Neural cell (in vitro differentiated cells): ENCODE measurements around the gene HS3ST3A1. TPM values are rescaled to one million over a fixed set of nuclear protein-coding genes. Genes with fewer than 3 reads are reported as not detected.

Experiments
- H2AFZ ChIP-seq: fragments of 200-600, 300-800 bp; sonication (generic), shearing (Covaris generic); 2 replicates; pipeline ENCODE4 v1.6.0; 2014; ENCODE audit warnings: low read depth, mild to moderate bottlenecking, antibody characterized with exemption, low read length, moderate library complexity
- H3F3A ChIP-seq: fragments of 200-600 bp; shearing (Covaris generic); 2 replicates; pipeline ENCODE4 v1.6.1; 2016; ENCODE audit warnings: mild to moderate bottlenecking, moderate library complexity, mixed read lengths, antibody characterized with exemption, low read length; ENCODE audit not compliant: insufficient read depth, poor library complexity, severe bottlenecking
- H3K27ac ChIP-seq: fragments of 200-600, 300-800 bp; sonication (generic), shearing (Covaris generic); 2 replicates; pipeline ENCODE4 v1.5.1; 2014; ENCODE audit warnings: mild to moderate bottlenecking, low read length, moderate library complexity
- H3K27me3 ChIP-seq: fragments of 300-800, 200-600 bp; sonication (generic), shearing (Covaris generic); 2 replicates; pipeline ENCODE4 v1.6.0; 2014; ENCODE audit warnings: mild to moderate bottlenecking, low read depth, low read length, moderate library complexity; ENCODE audit not compliant: insufficient read depth
- H3K36me3 ChIP-seq: fragments of 300-800, 200-600 bp; sonication (generic), shearing (Covaris generic); 2 replicates; pipeline ENCODE4 v1.5.1; 2014; ENCODE audit warnings: mild to moderate bottlenecking, antibody characterized with exemption, low read length, moderate library complexity; ENCODE audit not compliant: insufficient read depth
- H3K4me2 ChIP-seq: fragments of 300-800, 200-600 bp; sonication (generic), shearing (Covaris generic); 2 replicates; pipeline ENCODE4 v1.6.0; 2014; ENCODE audit warnings: mild to moderate bottlenecking, low read length
- H3K4me3 ChIP-seq: fragments of 300-800, 200-600 bp; sonication (generic), shearing (Covaris generic); 2 replicates; pipeline ENCODE4 v1.5.1; 2014; ENCODE audit warnings: mild to moderate bottlenecking, low read length, moderate library complexity
- H3K79me2 ChIP-seq: fragments of 200-600 bp; shearing (Covaris generic); replicated peaks from 2 replicates; pipeline ENCODE4 v1.6.0; 2014; ENCODE audit warnings: mild to moderate bottlenecking, low read length, moderate library complexity; ENCODE audit not compliant: insufficient read depth
- H3K9ac ChIP-seq: fragments of 300-800, 200-600 bp; sonication (generic), shearing (Covaris generic); 2 replicates; pipeline ENCODE4 v1.6.1; 2016; ENCODE audit warnings: mild to moderate bottlenecking, low read length, mixed read lengths
- H3K9me2 ChIP-seq: fragments of 200-600 bp; shearing (Covaris generic); 2 replicates; pipeline ENCODE4 v1.6.1; 2016; ENCODE audit warnings: mild to moderate bottlenecking, low read length, mixed read lengths; ENCODE audit not compliant: insufficient read depth
- H3K9me3 ChIP-seq: fragments of 200-600, 300-800 bp; sonication (generic), shearing (Covaris generic); 2 replicates; pipeline ENCODE4 v1.6.1; 2016; ENCODE audit warnings: mild to moderate bottlenecking, mixed run types, low read length, moderate library complexity, mixed read lengths
- H4K20me1 ChIP-seq: fragments of 200-600 bp; shearing (Covaris generic); 2 replicates; pipeline ENCODE4 v1.6.1; 2016; ENCODE audit warnings: mild to moderate bottlenecking, mixed run types; ENCODE audit not compliant: insufficient read depth
- CTCF ChIP-seq: fragments of 450-650 bp; IDR thresholded peaks from 2 replicates; pipeline ENCODE4 v1.5.1; 2014; ENCODE audit warnings: antibody characterized with exemption, mild to moderate bottlenecking, moderate library complexity; ENCODE audit not compliant: poor library complexity, severe bottlenecking
- EP300 ChIP-seq: fragments of 450-650 bp; conservative IDR thresholded peaks from 2 replicates; pipeline ENCODE4 v1.6.1; 2014; ENCODE audit warnings: antibody characterized with exemption, mild to moderate bottlenecking, moderate library complexity; ENCODE audit not compliant: poor library complexity, severe bottlenecking
- EZH2 ChIP-seq: fragments of 200-600, 300-800 bp; shearing (Covaris generic), sonication (generic); IDR thresholded peaks from 2 replicates; pipeline ENCODE4 v1.6.1; 2014; ENCODE audit warnings: antibody characterized with exemption, low read length, borderline replicate concordance, mild to moderate bottlenecking; ENCODE audit not compliant: insufficient read depth, poor library complexity, severe bottlenecking
- MXI1 ChIP-seq: fragments of 450-650 bp; conservative IDR thresholded peaks from 2 replicates; pipeline ENCODE4 v1.6.1; 2014; ENCODE audit warnings: antibody characterized with exemption, mild to moderate bottlenecking; ENCODE audit not compliant: poor library complexity, severe bottlenecking
- POLR2AphosphoS5 ChIP-seq: IDR thresholded peaks from 2 replicates; pipeline ENCODE4 v1.6.1; 2012
- RAD21 ChIP-seq: fragments of 450-650 bp; conservative IDR thresholded peaks from 2 replicates; pipeline ENCODE4 v1.6.1; 2014; ENCODE audit warnings: antibody characterized with exemption, mild to moderate bottlenecking, moderate library complexity
- REST ChIP-seq: IDR thresholded peaks from 2 replicates; pipeline ENCODE4 v1.6.1; 2012; ENCODE audit warnings: borderline replicate concordance
- SMC3 ChIP-seq: fragments of 450-650 bp; conservative IDR thresholded peaks from 2 replicates; pipeline ENCODE4 v1.6.1; 2014; ENCODE audit warnings: antibody characterized with exemption, mild to moderate bottlenecking, moderate library complexity; ENCODE audit not compliant: poor library complexity
- TAF1 ChIP-seq: IDR thresholded peaks from 2 replicates; pipeline ENCODE4 v1.6.1; 2012; ENCODE audit warnings: low read depth
- polyA plus RNA-seq: library from polyadenylated mRNA; depleted of rRNA; stranded (reverse); fragments of >200 nt; gene quantifications from 2 replicates; pipeline ENCODE4 v1.2.3, GENCODE V29; 2014

The HS3ST3A1 gene
- polyA plus RNA-seq, 1 donor from 2014 or later: 0.56 TPM

GRCh38 chr17:13523164-13523563 lies 78.6 kb downstream of the HS3ST3A1 start:
- no peaks in the 10 kb centered on the region for H3K36me3 ChIP-seq
- H3K27ac ChIP-seq: no peak overlapping the region
- H2AFZ ChIP-seq: no peak overlapping the region
- H3K9ac ChIP-seq: no peak overlapping the region
- no peaks in the 10 kb centered on the region for H4K20me1 ChIP-seq
- no peaks in the 10 kb centered on the region for H3F3A ChIP-seq
- H3K9me3 ChIP-seq: no peaks in the 10 kb centered on the region
- no peaks in the 10 kb centered on the region for H3K9me2 ChIP-seq
- no peak overlapping the region for H3K4me2 ChIP-seq
- no peaks in the 10 kb centered on the region for H3K79me2 ChIP-seq
- no peak for TF ChIP-seq MXI1
- no peak for TF ChIP-seq POLR2AphosphoS5
- no peak for TF ChIP-seq EP300
- no peaks in the 10 kb centered on the region for H3K27me3 ChIP-seq
- no peak overlapping the region for H3K4me3 ChIP-seq

- H3K4me3 ChIP-seq: no peak overlapping the region
- no peaks in the 10 kb centered on the region for H3K9me2 ChIP-seq
- no peak overlapping the region for H3K27ac ChIP-seq
- no peaks in the 10 kb centered on the region for H3K36me3 ChIP-seq
- H3K27me3 ChIP-seq: no peaks in the 10 kb centered on the region
- no peaks in the 10 kb centered on the region for H3K9me3 ChIP-seq
- no peak overlapping the region for H3K4me2 ChIP-seq
- H3K79me2 ChIP-seq: no peaks in the 10 kb centered on the region
- no peak overlapping the region for H2AFZ ChIP-seq
- no peaks in the 10 kb centered on the region for H4K20me1 ChIP-seq
- no peak for TF ChIP-seq REST
- TF ChIP-seq RAD21: no peak
- TF ChIP-seq TAF1: no peak
- TF ChIP-seq CTCF: no peak
- TF ChIP-seq EZH2: no peak
- TF ChIP-seq MXI1: no peak
- no peak for TF ChIP-seq POLR2AphosphoS5
- TF ChIP-seq EP300: no peak
- TF ChIP-seq SMC3: no peak
- H3F3A ChIP-seq: no peaks in the 10 kb centered on the region
- no peak overlapping the region for H3K9ac ChIP-seq
Observed at GRCh38 chr17:13522749-13523148, 79.0 kb downstream of the HS3ST3A1 start.

- H3F3A ChIP-seq: no peaks in the 10 kb centered on the region
- no peak overlapping the region for H2AFZ ChIP-seq
- no peak overlapping the region for H3K9ac ChIP-seq
- H3K9me3 ChIP-seq: no peaks in the 10 kb centered on the region
- no peak overlapping the region for H3K4me2 ChIP-seq
- no peaks in the 10 kb centered on the region for H3K36me3 ChIP-seq
- no peaks in the 10 kb centered on the region for H4K20me1 ChIP-seq
- no peak overlapping the region for H3K4me3 ChIP-seq
- no peaks in the 10 kb centered on the region for H3K79me2 ChIP-seq
- no peak overlapping the region for H3K27ac ChIP-seq
- H3K27me3 ChIP-seq: no peaks in the 10 kb centered on the region
- TF ChIP-seq CTCF (no peak), RAD21 (no peak), TAF1 (no peak), POLR2AphosphoS5 (no peak), SMC3 (no peak), MXI1 (no peak)
- H3K9me2 ChIP-seq: no peaks in the 10 kb centered on the region
Observed at GRCh38 chr17:13521784-13522183, 79.9 kb downstream of the HS3ST3A1 start.
